GM18519 (cell line): ENCODE measurements around the gene ROBO1.

ENCODE experiments used
- ATAC-seq: cut with Tn5 transposase; IDR thresholded peaks from one replicate; pipeline ENCODE4 v1.9.1; 2021; ENCODE audit warnings: mild to moderate bottlenecking, moderate library complexity; ENCODE audit not compliant: unreplicated experiment, low FRiP score

The ROBO1 gene

DNA sequence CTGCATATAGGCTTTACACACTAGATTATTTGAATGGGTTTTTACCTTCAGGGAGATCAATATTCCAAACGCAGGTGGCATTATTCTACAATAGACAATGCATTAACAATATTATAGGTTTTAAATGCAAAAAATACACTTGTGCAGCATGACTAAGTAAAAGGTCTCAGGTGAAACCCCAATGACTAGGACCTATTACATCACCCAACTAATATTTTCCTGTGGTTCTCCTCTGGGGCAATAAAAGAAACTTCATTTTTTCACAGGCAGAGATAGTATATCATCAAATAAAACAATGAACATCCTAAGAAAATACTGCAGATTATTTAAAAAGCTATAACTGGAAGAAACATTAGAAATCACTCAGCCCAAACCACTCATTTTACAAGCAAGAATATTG lies 375.3 kb downstream of the ROBO1 start:
- no peak for ATAC-seq

DNA sequence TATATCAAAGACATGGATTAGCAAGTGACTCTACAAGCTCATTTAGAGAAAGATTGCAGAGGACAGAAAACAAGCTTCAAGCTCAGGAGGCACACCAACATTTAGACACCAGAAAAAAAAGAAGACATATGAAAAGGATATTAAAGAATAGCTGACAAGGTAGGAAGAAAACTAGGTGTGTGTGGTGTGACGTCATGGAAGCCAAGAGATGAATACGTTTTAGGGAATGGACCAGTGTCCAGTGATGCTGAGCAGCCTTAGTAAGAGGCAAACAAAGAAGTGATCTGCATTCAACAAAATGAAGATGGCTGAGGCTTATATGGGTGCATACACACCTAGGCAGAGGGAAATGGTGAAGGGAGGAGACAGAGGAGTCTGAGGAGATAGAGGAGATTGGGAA lies 377.4 kb downstream of the ROBO1 start:
- ATAC-seq: no peak

DNA sequence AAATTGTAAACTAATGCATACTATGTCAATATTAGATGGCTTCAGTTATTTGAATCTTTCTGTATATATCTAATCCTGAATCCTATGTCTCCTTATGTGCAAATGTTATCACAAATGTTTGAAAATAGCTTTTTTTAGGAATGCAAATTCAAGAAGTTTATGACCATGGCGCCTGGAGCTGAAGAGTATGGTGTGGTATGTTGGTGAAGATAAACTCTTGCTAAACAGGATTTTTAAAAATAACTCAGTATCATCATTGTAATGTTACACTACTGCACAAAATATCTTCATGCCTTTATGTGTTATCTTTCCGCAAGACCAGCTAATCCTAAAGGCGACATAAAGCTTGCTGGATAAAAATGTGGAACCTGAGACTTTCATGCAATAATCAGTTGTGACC lies 382.6 kb downstream of the ROBO1 start:
- no peak for ATAC-seq

DNA sequence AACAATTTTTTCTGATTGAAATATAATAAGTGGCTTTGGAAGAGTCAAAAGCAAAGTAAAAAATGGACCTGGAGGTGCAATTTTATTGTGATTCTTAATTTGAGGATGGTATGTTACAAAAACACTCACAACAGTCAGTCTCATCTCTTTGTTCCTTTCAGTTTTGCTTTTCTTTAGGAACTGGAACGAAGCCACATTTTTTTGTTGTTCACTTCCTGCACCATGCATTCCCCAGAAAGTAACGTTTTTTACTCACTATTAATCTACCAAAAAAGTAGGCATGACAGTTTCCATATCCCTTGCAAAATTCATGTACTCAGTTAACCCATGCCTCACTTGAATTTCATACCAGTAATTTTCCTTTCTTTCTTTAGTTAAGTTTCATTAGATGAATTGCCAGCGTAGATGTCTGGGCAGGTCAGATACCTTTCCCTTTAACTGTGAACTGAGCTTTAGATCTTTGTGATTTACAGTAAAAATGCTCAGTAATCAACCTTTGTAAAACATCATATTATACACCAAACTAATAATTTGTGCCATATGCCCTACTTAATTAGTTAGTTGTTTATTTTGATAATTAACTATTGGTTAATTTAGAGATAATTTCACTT lies 384.3 kb downstream of the ROBO1 start:
- no peak for ATAC-seq

DNA sequence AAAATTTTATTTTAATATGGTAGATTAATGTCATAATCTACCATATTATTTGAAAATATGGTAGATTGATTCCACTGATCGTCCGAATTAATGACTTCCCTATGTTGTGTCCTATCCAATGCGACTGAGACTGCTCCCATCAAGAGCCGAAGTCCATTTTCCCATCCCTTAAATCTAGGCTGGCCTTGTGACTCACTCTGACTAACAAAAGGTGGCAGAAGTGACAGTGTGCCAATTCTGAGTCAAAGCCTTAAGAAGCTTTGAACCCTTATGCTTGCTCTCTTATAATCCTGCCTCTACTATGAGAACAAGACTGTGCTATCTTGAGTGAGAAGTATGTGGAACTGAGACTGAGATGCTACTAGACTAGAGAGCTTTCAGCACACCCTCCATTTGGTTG lies 387.2 kb downstream of the ROBO1 start:
- no peak for ATAC-seq

DNA sequence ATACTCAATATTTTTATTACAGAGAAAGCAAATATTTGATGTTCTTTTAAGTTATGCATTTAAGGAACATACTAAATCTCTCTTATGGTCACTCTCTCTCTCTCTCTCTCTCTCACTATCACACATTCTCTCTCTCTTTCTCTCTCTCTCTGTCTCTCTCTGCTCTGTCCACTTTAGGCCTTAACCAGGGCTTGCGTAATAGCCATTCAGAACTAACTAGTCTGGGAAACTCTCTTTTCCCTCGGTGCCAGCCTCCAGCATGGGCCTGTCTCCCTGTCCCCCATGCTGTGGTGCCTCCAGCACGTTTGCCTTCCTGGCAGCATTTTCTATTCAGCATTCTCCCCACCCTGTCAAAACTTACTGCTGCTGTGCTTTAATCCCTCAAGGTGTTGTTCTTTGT lies 389.7 kb downstream of the ROBO1 start:
- no peak for ATAC-seq

DNA sequence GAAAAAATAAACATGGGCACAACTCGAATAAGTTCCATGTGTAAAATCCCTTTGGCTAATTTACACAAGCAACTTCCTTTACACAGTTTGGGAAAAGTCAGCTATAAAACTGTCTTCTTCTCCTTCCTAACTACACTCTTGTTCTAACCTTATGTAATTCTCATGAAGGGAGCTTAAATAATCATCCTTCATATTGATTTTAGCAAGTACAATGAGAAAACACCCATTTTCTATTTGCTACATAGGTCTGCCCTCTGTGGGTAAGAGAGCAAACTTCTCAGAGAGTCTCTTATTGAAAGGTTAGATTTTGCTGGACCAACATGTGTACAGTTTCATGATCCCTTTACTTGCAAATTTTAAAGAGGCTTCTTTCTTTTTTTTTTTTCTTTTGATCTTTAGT lies 398.5 kb downstream of the ROBO1 start:
- no peak for ATAC-seq

DNA sequence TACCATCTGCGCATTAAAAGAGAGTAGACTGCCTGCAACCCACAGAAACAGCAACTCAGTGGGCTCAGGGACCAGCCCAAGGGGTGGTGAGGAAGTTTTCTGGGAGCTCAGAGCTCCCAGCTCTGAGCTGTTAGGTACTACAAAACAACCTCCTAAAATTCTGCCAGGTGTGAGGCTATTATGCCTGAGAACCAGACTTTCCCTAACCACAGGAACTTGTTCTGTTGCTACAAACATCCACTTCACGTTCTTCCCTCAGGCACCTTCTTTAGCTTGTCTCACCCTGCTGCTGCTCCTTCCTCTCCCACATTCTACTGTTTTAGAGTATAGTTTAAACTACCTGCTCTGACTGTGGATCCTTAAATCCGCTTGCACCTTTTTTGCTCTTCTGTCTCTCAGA lies 399.4 kb downstream of the ROBO1 start:
- ATAC-seq: no peak

DNA sequence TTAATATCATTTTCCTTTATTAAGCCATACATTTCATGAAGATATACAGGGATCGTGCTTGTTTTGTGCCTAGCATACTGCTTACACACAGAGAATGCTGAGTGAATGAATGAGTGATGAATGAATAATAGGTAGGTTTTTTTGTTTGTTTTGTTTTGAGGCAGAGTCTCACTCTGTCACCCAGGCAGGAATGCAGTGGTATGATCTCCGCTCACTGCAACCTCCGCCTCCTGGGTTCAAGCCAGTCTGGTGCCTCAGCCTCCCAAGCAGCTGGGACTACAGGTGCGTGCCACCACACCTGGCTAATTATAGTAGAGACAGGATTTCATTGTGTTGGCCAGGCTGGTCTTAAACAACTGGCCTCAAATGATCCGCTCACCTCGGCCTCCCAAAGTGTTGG lies 400.0 kb downstream of the ROBO1 start:
- no peak for ATAC-seq

DNA sequence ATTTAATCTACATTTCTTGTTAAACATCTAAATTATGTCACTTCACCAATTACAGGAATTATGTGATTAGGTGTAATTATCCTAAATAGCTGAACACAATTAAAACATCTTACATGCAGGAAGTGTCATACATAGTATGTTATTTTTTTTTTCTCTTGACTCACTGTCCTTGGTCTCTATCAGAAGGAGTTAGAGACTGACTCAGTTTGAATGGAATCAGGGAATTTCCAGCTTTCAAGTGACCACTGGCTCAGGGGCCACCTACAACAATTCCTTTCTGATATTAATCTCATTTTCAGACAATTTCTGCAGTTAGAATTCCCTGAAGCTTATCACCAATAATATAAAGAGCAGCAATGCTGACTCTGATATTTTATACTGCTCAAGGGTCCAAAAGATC lies 400.7 kb downstream of the ROBO1 start:
- ATAC-seq: no peak

DNA sequence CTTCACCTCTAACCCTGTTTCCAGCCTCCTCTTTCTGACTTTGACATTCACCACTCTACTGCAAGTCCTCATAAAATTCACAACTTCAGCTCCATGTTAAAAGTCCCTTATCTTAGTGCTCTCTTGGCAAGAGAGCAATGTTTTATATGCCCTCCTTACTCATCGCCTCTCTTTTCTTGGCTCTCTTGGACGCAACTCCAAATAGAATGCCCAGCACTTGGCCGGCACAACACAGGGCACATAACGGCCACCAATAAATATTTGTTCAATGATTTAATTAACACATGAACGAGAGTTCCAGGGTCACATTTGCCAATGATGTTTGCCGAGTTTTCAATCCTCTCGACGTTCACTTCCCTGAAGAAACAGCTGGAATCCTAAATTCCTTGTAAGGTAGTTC lies 401.4 kb downstream of the ROBO1 start:
- no peak for ATAC-seq

DNA sequence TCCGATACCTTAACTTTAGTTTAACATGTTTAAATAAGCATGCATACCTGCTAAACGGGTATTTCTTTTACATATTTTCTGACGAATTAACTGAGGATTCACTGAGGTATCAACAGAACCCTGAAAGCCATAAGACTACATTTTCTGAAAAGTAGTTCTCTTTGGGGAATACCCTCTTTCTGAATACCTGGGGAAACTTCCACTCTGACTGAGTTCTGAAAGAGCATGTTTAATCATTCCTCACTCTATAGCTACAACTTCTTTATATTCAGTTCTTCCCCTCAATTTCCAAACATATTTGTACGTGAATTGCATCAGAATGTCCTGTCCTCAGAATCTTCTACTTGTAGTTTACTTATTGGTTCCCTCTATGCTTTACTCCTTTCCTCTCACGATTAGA lies 403.0 kb downstream of the ROBO1 start:
- no peak for ATAC-seq

DNA sequence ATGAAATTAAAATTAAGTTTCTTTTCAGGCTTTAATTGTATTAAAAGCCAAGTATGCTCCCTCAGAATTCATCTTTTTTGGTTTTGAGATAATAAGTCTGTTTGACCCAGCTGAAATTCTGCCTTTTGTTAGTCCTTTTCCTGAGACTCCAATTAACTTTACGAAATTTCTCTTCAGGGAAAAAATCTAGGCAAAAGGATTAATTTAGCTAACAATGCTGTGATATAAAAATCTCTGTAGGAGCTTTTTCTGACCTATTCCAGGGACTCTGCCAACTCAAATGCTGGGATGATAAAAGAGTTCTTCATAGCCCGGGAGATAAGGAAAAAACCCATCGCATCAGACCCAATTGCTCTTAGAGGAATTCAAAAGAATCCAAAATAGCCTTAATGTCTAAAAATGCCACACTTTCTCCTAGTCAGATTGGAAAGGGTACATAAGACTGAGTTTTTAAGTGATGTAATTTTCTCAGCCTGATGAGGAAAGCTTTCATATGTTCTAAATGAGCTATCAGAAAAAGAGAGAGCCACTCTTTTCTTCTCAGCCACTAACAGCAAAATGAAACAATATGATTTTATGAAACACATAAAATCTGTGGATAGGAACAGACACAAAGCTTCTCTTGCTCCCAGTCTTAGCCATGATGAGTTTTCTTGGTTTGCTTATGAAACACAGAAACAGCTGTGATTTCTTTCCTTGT lies 405.1 kb downstream of the ROBO1 start:
- no peak for ATAC-seq

DNA sequence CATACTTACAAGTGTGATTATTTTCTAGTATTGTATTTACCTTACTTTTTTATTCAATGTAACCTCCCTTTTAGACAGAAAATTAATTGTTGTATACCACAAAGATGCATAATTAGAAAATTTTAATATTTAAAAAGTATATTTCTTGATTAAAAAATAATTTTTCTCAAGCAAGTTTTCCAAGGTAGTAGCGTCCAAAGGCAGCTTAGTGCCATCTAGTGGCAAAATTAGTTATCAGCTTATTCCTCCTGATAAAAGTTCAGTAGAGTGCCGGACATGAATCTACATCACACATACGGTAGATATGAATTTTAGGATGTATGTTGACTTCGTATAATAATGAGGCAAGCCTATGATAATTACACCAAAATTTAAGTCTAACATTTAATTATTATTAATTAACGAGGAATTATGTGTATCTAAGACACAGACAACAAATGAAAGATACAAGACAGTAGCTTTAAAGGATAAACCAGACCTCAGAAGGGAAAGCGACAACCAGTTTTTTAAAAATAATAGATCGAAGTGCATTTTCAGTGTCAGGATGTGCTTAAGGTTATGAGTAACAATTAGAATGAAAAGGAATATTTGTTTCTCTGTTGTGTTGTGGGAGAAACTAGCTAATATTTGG lies 405.9 kb downstream of the ROBO1 start:
- peak; percentile 72 for ATAC-seq

DNA sequence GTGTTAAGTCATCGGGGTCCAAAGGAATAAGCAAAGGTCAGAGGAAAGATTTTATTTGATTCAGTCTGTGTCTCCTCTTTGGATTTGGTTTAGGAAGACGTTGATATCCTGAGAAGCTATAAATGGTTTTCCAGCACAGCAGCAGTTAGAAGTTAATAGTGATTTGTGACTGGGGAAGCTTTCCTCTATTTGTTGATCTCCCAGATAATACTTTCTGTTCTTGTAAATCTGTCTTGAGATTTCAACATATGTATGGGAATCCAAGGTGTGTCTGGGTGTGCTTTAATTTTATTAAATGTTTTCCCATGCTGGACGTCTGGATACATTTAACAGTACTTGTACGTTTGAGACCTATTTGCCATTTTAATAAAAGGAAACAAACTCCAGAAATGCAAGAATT lies 409.5 kb downstream of the ROBO1 start:
- no peak for ATAC-seq

DNA sequence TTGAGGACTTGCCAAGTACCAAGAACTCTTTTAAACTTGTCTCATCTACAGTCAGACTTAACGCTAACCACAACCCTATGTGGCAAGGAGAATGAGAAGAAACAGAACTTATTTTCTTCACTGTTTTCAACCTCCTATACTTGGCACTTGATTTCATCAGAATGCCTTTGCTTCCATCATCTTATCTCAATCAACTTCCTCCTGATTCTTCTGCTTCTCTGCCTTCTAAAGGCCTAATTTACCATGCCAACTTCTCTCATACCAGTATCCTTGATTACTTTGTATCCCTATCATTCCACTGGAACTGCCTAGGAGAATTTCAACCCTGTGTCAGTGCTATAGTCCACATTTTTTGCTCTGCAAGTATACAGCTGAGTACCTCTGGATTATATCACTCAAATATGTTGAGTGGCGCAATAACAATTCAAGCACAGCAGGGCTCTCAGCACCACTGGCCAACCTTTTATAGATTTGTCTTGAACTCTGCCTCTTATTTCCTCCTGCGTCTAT lies 413.6 kb downstream of the ROBO1 start:
- ATAC-seq: no peak

DNA sequence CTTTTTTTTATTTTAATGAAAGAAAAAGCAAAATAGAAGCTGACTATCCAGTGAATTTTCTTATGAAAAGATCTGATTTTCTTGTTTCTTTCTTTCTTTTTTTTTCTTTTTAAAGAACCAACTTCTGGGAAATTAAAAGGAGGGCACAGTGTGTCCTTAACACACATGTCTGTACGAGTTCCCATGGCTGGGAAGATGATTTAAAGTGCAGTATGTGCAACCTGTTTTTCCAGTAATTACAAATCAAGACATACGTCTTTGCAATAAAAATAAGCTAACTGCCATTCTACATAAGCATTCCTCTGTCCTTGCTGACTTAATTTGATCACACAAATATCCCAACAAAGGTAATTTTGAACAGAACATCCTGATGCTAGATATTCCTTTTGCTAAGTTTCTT lies 416.1 kb downstream of the ROBO1 start:
- no peak for ATAC-seq

DNA sequence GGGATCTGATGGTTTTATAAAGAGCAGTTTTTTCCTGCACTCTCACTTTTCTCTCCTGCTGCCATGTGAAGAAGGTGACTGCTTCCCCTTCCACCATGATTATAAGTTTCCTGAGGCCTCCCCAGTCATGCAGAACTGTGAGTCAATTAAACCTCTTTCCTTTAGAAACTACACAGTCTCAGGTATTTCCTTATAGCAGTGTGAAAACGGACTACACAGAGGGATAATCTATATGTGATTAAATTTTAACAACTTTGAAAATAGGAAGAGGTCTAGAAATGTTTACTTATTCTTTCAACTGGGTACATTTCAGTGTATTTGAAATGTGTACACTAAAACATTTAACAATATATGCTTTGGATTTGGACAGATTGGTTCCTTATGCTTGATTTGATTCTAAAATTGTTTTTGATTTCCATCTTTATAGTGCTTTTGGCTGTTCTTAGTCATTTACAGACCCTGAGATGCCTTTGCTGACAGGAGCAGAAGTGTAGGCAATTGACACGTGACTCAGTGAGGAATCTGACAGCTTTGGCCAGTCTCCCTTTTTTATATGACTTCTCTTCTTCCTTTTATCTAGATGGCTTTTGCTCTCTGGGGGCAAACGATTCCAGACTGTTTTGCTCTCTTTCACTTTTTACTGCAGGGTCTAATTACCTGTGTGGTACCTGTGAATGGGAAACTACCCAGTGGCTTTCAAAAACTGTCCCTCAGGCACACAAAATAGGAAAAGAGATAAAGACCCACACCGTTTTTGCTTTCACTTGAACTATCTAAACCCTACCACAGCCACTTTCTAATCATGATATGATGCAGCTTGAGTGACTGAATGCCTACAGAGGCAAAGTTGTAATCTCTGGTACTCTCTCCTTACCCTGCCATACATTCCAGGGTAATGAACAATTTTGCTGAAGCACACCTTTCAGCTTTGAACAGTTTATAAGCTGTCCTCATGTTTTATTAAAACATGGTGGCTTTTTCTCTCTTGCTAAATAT lies 422.6 kb downstream of the ROBO1 start:
- ATAC-seq: no peak

DNA sequence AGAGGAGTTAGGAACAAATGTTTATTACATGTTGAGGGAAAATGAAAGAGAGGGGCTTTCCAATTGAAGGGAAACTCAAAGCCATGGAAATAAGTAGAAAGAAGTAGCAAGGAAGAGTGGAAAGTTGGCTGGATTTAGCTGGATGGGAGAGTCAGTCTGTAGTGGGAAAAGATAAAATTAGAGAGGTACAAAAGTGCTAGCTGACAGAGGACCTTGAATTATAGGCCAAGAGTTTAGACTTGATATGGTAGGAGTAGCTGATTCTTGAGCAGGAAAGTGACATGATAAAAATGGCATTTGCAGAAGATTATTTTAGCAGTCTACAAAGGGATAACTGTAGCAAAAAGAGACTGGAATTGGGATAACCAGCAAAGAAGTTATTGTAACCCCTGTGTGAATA lies 425.8 kb downstream of the ROBO1 start:
- ATAC-seq: no peak

DNA sequence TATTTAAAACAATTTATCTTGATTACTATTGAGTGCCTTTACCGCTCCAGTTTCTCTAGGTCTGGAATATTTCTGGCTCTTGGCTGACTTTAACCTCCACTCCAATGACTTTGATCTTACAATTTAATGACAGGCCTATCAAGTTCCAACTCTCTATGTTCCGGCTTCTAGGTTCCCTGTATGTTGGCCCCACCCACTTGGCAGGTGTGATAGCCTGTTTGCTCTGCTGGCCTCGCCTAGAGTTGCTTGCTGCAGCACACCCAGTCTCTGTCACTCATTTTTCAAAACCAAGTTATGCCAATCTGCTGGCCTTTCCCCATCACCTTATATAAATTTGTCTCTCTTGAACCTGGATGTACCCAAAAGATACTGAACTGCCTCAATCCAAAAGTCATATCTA lies 428.0 kb downstream of the ROBO1 start:
- ATAC-seq: no peak

DNA sequence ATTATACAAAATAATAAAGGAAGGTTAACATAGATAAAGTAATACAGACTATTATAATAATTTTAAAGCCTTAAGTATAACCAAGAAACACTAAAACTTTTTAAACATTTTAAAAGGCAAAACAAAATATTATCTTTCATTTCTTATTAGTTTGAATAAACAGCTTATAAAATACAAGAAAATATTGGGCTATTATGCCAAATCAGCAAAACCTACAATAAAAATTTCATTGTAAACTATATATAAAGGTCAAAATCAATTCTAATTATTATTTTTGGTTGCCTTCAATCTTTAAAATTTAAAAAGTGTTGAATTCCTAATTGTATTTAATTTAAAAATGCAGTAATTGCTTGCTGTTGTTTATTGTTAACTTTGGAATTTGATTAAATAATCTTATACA lies 430.0 kb downstream of the ROBO1 start:
- no peak for ATAC-seq
